ENCODE data around the gene PRDM2.

The PRDM2 gene

DNA sequence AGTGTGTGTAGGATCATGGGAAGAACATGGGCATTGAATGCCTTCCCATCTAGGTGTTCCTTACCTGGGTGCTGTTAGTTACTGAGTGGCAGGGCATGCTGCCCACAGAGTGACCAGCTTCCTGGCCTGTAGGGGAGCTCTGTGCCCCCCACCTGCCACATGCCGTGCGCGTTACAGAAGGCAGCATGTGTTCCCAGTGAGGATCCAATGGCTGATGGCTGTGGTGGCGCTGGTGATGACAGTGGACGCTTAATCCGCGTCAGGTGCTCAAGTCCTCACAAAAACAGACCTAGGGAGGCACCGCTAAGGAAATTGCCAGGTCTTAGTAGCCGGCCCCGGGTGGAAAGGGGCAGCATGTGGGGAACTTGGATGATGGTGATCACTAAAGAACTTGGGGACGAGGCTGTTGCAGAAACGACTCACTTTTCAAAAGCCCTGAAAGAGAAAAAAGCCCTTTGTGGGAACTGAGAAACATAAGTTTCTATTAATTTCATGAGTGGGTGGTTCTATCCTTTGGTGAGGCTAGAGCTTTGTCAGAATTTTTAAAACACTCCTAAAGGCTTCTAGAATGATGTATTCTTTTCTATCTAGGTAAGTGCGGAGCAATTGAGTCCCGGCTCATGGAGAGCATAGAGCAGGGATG, 93.2 kb downstream of the PRDM2 start:
- DNase-seq, result no peak

DNA sequence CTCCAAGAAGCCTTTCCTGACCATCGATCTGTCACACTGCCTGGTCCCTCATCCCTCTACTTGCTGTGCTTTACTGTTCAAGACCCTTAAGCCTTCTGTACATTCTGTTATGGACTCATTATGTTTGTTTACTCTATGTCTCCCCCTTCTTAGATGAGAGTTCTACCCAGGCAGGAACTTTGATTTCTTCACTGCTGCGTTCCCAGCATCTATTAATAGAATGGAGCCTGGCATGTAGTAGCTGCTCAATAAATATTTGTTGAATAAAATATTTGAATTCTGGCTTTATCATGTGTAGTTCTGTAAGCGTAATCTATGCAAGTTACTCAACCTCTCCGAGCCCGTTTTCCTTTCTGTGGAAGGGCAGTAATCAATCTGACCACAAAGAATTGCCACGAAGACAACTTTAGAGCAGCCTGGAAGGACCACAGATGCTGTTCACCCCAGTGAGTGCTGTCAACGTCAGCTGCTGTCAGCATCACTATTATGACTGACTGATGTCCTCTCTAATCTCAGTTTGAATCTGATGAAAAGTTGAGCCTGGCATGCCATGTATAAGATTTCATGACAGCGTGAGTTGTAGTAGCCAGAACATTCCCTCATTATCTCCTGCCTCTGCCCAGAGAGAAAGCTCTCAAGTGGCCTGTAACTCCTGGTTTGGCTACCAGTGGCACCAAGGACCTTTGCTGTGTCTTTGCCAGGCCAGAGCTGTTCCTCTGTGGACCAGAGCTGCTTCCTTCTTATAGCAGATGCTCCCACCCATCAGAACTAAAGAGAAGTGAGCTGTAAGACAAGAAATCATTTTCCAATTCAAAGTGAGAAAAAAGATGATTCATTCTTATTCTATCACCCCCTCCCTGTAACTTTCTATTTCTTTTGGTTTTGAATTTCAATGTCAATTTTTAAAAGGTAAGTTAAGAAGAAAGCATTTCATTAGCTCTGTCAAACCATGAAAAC, 94.5 kb downstream of the PRDM2 start:
- DNase-seq, result no peak

DNA sequence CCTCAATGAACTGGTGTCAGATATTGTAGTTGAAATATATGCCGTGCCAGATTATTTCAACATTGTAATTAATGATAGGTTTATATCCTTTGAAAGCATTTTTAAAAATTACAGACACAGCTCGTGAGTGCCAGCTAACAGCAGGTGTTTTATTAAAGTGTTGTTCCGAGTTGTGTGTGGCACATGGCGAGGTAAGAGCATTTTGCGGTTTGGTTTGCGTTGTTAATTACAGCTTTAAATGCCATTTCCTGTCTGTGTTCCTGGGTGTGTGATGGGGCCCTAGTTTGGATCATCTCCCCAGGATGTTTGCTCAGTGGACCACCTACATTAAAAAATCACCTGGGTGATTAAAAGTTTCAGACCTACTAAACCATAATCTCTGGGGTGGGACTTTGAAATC, 97.4 kb downstream of the PRDM2 start:
- DNase-seq, result no peak

GRCh38 chr1:13798120-13798519, 98.1 kb downstream of the PRDM2 start:
- no peak for DNase-seq

- DNase-seq, result no peak
These were observed 99.7 kb downstream of the PRDM2 start for GRCh38 chr1:13799502-13800283.

- no peak for DNase-seq
These were observed 101.2 kb downstream of the PRDM2 start for GRCh38 chr1:13801232-13801631.

DNA sequence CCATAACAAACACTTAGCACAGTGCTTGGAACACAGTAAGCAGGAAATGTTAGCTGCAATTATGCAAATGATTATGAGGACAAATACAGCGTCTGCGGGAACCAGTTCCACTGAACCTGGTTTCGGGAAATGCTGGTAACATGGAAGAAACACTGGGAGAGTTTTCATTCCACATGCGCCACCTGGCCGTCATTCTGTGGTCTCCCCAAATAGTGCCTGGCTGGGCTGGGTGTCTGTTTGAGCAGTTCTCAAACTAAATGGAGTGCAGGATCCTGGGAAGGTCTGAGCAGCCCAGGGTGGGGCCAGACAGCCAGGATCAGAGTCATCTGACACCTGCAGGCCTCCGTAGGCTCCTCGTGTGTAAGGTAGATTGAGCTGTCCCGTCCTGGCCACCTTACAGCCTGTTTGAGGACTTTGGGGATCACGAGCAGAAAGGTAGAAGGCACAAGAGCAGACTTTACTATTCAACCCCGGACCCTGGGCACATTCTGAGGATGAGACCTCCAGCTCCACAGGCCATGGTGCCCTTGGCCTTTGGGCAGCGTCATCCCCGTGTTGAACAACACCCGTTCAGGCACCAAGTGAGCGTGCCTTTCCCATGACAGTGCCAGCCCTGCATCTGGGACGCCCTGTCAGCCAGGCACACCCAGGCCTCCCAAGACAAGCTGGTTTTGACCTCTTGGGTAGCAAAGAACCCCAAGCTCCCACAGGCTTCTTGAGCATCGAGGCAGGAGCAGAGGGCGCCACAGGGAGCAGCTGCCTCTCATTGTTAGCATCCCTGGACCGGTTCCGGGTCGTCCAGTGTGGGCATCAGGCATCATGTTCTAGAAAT, 101.9 kb downstream of the PRDM2 start:
- DNase-seq, result no peak

- no peak for DNase-seq
These were observed 103.0 kb downstream of the PRDM2 start for GRCh38 chr1:13802782-13803545.

GRCh38 chr1:13803546-13804239, 103.7 kb downstream of the PRDM2 start:
- no peak for DNase-seq

GRCh38 chr1:13804240-13804633, 104.2 kb downstream of the PRDM2 start:
- DNase-seq, result no peak

DNA sequence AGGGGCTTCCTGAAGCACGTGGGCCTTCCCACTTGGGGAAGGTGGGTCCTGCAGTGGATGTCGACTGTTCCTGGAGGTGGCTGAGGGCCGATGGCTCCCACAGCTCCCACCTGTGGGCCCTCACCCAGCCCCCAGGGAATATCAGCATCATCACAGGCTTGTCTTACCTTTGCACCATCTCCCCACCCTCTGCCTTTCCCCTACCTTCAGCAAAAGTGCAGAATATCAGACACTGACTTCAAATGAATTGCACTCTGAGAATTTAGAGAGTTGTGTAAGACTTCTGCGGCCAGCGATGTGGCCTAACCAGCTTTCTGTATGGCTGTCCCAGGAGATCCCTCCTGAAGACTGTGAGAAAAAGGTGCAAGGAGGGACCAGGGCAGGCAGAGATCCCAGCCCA, 105.4 kb downstream of the PRDM2 start:
- DNase-seq, result no peak

DNA sequence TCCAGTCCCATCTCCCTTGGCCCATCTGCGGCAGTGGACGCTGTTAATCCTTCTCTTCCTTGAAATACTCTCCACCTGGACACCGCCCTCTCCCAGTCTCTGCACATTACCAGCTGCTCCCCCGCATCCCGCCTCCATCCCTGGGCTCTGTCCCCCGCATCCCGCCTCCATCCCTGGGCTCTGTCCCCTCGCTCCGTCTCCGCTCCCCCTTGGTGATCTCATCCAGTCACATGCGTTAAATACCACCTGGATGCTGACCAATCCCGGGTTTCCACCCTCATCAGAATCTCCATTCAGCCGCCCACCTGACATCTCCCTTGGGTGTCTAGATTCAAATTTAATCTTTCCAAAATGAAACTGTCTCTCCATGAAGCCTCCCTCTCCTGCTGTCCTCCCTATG, 106.1 kb downstream of the PRDM2 start:
- no peak for DNase-seq

DNA sequence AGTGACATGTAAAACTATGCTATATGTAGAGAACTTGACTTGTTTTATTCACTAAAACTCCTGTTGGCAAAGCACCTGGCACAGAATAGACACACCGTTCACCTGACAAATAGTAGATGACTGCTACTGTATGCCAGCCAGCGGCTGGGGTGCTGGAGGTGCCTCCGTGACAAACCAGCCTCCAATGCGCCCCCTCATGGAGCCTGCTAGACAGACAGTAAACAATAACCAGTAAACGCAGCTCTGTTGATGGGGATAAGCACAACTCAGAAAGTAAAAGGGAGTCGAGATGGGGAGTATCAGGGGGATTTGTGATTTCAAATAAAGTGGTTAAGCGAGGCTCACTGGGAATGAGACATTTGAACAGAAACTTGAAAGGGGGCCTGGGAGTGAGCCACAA, 107.2 kb downstream of the PRDM2 start:
- DNase-seq, result no peak

DNA sequence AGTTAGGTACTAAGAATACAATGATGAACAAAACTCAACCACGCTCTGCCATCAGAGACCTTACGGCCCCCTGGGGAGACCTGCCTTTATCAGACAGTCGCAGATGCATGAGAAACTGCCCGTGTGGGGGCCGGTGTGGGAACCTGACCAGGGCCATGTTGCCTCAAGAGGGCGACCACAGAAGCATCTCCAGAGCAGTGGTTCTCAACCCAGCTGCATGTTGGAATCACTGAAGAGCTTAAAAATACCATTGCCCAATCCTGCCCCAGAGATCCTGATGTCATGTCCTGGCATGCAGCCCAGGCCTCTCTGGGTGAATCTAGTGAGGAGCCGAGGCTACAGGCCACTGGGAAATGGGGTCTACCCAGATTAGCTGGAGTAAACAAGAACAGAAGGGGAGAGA, 108.7 kb downstream of the PRDM2 start:
- no peak for DNase-seq

- no peak for DNase-seq
These were observed 109.6 kb downstream of the PRDM2 start for GRCh38 chr1:13809461-13810159.

DNA sequence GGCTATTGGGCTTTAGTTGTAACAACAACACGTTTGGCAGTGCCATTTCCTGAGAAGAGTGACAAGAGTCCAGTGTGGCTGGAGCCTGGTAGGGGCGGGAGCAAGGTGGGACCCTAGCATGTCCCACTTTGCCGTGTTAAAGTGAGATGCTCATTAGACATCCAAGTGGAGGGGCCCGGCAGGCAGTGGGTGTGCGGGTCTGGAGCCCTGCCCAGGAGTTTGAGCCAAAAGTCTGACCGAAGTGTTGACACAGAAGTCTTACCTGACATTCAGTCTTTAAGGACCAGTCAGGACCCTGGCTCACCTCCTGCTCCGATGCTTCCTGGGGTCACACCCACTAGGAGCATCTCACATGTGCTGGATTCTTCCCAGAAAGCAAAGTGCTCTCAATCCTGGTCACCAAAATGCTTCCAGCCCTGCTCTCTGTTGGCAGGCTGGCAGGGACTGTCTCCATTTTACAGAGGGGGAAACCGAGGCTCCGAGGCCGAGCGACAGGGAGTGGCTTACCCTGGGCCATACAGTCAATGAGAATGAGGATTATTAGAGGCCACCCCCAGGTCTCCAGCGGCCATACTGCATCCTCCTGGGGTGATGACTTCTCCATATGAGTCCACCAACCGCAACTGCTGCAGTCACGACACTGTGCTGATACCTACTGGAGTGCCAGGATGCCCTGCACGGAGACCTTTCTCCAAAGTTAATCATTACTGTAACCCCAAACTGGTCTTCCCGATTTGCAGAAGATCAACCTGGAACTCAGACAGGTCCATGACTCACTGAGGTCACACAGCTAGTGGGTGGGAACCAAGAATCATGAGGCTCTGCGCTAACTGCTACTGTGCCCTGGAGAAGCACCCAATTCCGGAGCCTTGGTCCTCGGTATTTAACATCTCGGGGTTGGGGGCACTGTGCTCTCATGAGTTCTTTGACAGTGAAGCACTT, 112.7 kb downstream of the PRDM2 start:
- DNase-seq, result no peak

GRCh38 chr1:13813398-13814012, 113.5 kb downstream of the PRDM2 start:
- peak; percentile 30 for DNase-seq

GRCh38 chr1:13814131-13814530, 114.1 kb downstream of the PRDM2 start:
- no peak for DNase-seq
